Fibroblast of skin of left biceps (primary cell): ENCODE results near the gene THRA.
A peak's percentile ranks its signal among the peaks of the same experiment; 100 is the strongest.

ENCODE experiments used
- DNase-seq, 2 experiments: peaks; one replicate each; pipeline ENCODE4 v3.0.0-alpha.2; 2013; ENCODE audit warnings: low read depth in 2 of 2

THRA gene

DNA sequence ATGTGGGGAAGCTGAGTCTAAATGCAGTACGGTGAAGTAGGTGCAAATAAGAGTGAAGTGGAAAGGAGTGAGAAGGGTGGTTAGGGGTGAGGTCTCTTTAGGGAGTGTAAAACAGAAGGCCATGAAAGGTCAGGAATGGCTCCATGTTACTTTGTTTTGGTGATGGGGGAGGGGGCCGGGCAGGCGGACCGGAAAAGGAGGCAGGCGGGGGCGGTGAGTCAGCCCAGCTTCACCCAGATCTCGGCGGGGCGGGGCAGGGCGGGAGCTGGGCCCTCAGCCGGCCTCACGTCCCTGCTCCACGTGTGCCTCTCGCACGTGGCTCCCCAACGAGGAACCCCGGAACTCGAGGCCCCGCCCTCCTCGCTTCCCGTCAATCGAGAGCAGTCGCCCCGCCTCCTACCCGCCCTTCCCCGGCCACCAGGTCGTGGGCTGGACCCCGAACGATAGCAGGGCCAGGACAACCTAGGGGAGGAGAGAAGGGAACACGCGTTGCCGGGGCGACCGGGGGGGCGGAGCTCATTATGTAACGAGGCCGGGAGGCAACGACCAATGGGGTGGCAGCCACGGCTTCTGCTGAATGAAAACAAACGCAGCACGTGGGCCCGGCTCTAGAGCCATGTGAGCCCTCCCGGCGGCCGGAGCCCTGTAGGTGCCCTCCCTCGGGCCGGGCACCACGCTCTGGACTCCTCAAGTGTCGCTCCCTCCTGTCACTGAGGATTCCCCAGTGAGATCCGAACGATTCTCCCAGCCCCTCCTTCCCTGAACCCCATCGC, 36.3 kb downstream of the THRA start:
- peak; percentile 97 for DNase-seq

DNA sequence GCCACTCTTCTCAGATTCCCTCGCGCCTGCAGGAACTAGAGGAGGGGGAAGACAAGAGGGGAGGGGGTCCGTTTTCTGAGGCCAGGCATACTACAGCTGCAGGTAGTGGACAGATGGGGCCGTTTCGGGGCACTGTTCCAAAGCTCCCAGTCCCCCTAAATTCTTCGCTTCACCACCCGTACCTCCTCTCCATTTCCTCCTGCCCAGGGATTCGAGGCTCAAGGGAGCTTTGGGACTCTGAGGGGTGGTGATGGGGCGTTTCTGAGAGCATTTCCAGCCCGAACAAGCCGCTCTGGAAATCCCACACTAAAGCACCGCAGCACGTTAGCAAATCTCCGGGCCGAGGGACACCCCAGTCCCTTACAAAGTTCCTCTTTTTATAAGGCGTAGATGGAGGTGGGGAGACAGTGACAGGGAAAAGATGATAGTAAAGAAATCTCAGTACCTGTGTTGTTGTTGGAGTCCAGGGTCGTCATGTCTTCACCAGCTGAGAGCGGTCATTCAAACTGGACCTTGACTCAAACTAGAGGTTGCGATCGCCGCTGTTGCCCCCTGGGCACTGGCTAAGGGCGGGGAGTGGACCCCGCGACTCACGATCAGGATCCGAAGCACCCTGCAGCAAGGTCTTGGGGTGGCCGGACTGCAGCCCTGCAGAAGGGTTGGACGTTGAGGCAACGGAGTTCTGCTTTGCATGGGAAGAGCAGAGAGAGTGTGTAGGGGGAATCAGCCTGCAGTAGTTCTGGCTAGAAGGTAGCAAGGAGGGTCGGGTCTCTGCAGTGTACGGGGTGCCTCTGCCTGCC, 37.1 kb downstream of the THRA start:
- no peak for DNase-seq

DNA sequence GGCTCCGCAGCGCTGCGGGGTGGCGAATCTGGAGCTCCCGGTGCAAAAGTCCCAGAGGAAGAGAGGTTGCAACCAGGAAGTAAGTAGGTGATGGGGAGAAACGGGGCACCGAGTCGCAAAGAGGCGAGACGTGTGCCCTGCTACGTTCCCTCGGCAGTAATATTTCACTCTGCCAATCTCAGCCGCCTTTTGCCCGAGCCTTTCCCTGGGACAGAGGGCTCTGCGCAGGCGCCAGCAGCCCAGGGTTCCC, 37.6 kb downstream of the THRA start, which contains the start of gene NR1D1:
NR1D1 (minus strand) TSS at position 171 of the 250 bp plus-strand sequence. CDS start 495 bp downstream, outside the sequence.
- no peak for DNase-seq

DNA sequence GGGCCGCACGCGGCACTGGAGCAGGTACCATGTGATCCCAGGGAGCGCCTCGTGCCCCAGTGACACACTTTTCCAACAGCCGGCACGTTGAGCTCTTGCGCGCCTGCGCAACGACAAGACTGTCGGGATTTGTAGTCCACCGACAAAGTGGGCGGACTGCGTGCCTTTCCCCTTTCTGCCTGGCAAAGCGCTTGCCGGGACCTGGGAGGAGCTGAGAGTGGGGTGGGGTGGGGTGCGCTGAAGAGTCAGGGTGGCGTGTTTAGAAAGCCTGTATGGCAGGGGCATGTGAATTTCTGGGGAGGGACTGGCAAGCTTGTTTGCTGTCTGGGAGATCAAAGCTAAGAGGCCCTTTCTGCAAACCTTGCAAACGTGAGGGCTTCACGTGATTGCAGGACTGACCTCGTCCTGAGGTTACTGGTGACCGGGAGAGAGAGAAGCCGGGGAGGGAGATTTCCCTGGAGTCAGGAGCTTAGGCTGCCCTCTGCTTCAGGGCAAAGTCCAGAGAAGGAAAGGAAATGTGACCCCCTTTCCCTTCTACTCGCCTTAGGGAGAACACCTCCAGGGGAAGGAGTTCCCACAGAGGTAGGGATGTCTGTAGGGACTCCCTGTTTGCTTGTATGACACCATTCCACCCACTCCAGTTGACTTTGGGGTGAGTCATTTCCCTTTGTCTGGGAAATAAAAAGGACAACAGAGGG, 38.1 kb downstream of the THRA start:
- peak; percentile 91 for DNase-seq

DNA sequence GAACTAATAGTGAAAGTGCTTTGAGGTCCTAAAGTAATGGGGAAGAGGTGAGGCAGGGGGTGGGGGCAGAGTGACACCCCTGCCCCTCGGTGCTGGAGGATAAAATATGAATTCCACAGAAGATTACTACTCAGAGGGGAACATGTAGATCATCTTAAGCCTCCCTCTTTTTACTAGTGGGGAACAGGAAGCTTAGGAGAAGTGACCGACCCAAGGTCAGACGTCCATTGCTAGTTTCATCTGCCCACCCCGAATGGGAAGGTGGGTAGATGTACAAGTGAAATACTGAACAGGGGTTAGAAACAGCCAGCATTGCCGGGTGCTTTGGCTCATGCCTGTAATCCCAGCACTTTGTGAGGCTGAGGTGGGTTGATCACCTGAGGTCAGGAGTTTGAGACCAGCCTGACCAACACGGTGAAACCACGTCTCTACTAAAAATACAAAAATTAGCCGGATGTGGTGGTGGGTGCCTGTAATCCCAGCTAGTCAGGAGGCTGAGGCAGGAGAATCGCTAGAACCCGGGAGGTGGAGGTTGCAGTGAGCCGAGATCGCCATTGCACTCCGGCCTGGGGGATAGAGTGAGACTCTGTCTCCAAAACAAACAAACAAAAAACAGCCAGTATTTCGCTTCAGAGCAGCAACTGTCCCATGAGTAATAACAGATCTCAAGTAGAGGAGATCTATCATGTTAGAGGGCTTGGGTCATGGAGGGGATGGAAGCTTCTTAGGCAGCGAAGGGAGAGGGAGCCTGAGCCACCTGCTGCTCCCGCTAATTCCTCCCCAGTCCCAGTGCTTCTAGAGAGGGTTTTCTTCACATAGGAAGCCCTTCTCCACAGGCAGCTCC, 38.8 kb downstream of the THRA start:
- DNase-seq: no peak

DNA sequence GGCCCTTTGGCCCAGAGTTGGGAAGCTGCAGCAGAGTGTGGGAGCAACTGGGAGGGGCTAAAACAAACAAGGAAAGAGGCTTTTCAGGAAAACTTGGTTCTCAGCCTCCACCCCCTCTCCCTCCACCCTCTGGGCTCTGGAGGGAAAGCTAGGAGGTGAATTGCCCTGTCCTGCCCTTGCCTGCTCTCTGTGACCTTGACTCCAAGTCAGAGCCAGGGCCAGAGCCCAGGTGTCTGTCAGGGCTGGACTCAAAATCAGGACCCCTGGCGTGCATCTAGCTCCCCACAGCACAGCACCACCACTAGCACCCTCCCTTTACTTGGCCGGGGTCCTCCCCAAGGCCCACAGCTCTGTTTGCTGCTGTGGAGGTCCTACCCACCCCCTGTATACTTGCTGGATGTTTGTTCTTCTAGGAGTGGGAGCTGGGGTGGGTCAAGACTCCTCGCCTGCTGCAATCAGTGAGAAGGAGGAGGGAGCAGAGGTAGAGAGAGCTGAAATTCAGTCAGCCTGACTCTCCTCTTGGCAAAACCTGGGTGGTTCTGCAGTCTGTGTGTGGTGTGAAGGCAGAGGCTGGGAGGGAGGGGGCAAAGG, 40.4 kb downstream of the THRA start:
- DNase-seq: no peak

DNA sequence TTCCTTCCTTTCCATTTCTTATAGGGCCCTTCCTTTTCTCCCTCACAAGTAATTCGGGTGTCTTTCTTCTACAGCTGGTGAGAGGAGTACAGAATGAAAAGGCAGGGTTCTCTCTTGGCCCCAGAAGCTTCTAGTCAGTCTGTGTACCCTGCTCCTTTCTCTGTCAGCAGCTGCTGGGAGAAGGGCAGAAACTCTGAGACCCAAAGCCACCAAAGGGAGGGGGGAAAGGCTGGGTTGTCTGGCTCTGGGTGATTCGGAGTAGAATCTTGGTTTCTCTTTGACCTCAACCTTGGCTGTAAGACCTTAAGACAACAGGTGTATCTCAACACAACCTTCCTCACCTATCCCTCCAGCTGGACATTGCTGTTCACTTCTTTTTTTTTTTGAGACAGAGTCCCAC, 40.9 kb downstream of the THRA start:
- DNase-seq: no peak

DNA sequence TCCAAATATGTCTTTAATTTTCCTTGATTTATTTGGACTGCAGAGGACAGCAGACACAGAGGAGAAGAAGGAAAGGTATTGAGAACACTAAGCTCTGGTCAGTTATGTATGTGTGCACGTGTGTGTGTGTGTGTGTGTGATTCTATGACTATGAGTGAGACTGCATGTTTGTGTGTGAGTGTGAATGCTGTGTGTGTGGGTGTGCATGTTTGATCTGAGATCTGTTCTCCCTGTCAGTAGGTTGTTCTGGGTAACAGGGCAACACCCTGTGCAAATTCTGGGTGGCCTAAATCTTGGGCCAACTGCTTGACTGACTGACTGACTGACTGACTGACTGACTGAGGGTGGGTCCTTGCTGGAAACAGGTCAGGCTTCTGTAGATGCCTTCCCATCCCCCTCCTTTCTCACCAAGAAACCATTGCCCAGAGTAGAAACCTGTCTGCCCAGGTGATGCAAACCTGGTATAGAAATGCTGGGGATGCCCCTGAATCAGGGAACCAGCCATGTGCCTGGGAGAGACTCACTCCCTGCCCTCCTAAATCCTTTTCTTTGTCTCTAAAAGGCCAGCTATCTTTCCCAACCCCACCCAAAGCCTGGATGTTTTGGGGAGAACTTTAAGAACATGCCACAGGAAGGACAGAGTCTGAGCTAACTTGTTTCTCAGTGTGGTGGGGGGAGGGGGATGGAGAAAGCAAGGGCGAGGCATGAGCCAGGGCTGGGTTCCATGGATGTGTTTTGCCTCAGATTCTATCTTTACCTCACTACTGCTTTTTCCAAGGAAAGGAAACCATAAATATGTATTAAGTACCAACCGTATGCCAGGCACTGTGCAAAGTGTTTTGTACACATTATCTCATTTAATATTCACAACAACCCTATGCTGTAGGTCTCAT, 42.1 kb downstream of the THRA start:
- DNase-seq: no peak

DNA sequence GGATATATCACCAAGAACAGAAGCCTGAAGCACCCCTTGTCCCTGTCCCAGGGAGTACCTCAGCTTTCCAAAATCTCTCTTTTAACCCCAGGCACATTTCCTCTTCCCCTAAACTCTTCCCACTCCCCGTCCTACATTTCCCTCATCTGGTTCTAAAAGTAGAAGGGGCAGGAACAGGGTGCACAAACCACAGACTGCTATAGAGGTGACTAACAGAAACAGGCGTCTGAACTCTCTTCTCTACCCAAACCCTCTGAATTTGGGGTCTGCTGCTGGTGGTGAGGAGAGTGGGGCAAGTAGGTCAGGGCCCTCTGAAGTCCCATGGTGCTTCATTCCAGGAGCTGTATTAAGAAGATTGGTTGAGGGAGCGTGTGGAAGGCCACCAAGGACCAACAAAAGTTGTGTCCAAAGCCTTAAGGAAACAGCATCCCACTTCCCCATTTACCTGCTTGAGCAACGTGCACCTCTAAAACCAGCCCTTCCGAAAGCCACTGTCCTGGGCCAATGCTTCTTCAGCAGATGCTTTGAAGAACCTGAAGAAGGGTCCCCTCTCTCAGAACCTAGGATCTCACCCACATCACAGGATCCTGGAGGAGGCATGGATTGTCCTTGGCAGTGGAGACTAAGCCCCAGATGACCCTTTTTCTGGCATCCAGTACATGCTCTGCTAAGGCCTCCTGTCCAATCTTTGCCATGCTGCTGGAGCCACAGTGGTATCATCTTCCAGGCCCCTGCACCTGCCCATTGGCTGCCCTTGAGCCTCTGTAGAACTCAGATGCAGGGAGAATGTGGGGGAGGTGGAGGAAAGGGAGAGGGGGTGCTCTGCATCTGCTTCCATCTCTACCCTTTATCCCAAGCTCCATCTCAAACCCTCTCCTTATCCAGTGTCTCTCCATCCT, 43.3 kb downstream of the THRA start:
- DNase-seq: no peak

DNA sequence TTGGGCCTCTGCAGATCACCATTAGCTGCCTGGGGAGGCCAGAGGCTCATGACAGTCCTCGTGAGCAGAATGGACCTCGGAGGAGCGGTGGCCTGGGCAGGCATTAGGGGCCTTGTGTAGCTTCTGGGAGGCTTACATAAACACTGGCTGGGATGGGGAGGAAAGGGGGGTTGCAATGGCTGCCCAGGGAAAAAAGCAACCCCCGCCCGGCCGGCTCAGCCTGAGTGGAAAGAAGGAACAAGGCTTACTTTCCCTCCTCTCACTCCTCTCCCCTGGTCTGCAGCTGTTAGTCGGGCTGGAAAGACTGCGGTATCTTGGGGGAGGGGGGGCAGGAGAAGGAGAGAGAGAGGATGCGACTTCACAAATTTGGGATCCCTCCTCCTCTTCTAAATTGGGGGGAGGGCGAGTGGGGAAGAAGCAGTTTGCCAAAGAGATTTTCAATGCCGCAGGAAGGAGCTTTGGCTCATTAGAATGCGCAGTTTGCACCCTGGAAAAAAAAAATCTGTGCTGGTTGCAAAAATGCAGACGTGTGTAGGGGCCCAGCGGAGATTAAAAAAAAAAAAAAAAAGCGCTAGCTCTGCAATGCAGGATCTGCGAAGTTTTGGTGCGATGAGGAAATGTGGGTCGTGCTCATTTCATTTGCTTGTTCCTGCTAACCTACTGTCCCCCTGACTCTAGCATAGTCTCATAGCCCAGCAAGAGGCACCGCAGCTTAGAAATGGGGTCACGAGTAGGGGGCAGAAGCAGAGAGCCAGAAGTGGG, 44.2 kb downstream of the THRA start:
- DNase-seq: peak in 1 of 2 experiments; percentile 56

DNA sequence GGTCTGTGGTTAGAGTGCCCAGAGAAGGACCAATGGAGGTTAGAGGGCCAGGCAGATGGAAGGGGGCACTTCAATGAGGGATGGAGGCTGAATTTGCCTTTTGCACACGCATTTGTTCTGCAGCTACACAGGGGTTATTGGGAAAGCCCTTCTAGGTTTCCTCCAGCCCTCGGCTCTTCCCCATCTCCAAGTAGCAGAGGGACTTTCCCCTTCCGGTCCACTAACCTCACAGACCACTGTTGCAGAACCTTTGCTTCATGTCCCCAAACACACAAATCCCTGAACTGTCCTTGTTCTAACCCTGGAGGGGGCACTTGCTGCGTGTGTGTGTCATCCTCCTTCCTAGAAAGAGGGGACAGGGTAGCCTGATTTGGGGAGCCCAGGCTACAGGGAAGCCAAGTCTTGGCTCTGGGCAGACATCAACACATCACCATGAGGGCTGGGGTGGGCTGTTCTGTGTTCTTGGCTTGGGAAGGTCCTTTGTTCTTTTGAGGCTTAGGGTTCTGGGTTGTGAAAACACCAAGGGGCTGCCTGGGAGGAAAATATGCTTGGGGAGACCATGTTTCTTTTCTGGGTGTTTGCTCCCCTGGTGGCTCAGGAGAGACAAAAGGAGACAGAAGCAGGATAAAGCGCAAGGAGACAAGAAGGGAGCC, 44.9 kb downstream of the THRA start:
- no peak for DNase-seq

DNA sequence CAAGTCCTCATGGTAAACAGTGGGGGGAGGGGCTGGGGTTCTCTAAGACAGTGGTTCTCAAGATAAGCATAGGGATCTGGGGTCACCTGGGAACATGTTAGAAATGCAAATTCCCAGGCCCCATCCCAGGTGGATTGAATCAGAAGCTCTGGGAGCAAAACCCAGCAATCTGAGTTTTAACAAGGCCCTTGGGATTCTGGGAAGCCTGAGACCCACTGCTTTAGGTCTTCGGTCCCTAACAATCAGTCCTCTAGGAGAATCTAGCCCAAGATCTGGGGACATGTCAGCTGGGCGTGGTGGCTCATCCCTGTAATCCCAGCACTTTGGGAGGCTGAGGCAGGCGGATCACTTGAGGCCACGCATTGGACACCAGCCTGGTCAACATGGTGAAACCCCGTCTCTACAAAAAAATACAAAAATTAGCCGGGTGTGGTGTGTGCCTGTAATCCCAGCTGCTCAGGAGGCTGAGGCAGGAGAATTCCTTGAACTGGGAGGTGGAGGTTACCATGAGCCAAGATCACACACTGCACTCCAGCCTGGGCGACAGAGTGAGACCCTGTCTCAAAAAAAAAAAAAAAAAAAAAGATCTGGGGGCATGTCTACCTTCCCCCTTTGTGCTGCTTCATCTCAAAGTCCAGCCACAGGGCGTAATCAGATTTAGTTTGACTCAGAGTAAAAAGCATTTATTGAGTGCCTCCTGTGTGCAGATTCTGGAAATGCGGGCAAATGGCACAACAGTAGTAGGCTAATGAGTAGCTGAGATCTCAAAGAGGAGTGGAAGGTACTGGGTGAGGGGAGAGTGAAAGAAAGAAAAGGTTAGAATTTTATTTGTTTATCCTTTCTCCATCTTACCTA, 46.4 kb downstream of the THRA start:
- no peak for DNase-seq

DNA sequence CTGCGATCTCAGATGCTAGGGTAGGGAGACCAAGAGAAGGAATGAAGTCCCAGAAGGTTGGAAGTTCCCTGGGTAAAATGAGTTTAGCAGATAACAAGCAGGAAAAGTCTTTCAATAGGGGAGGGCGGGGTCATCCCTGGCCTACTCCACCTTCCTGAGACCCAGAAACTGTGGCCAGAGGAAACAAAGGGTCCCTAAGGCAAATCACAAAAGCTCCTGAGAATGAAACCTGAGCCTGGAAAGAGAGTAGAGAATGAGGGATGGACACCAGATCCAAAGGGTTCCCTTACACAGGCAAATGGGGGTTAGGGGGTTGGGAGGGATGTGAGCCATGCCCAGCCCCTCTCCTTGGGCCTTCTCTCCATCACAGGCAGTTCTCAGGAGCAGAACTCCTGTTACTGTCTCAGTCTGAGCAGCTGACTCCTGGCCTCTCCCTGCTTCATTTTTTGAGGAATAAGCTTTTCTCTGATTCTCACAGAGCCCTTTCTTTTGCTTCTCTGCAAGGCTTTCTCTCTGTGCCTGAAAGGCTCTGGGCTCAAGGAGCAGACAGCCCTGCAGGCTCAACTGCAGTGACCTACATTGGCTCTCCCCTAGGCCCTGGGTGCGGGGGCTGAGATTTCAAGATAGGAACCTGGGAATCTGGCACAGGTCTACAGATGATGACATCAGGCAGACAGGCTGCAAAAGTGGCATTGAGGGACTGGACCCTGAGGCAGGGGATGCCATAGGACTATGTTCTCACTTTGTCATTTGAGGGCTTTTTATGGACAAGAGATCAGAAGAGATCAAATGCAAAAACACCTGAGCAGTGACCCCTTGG, 47.5 kb downstream of the THRA start:
- DNase-seq: no peak

DNA sequence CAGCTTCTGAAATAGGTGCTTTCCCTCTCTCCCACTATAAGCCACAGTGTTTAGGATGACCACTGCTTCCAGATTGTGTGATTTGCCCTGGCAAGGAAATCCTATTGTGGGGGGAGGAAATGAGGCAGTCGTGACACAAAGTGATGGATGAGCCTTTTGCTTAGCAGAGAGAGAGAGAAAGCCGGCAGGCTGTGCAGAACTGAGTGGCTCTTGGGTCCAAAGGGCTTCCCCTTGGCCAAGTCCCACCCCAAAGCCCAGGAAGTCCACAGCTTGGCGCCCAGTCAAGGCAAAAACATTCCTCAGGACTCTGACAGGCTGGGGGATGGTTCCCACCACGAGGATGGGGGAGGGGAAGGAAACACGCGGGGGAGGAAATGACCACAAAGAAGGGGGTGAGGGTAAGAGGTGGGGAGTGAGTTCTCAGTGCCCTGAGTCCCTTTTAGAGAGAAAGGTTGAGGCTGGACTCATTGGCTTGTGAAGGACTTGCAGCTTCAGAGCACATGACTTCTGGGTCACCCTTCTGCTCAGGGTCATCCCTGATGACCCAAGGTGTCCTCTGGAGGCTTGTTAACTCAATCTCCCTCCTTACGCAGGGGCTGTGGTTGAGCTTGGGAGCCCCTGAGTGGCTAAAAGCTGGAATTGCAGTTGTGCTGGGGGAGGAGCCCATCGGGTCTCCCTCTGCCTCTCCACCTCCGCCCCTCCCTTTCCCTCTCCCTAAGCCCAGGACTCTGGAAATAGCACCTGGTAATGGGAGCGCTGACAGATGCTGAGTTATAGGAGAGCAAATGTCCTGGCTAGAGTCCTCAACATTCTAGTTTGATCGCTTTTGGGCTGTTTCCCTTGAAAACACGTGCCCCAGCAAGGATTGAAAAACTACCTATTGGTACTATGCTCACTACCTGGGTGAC, 48.7 kb downstream of the THRA start:
- DNase-seq: peak; percentile 77 to 82

DNA sequence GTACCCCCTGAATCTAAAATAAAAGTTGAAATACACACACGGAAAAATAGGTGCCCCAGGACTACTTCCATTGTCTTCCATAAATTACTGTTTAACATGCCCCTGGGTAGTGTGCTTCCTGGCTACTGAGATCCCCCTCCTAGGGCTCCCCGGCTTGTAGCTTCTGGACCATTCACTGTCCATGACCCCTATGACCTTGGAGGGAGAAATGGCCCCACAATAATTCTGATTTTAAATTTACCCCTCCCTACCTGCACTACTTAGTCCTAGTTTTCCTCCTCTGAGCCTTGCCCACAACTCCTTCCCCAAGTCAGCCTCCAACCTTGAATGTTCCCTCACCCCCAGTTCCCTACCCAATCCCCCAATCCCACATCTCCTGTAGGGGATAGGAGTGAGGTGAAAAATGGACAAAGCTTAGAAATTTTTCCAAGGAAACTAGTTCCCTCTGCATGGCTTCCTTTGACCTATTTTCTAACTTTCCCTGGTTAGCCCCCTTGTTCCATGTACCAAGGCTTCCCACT, 49.5 kb downstream of the THRA start:
- DNase-seq: no peak
